HG03108 (cell line): ENCODE measurements around the gene DDAH2.

ENCODE experiments used
- ATAC-seq: cut with Tn5 transposase; IDR thresholded peaks from one replicate; pipeline ENCODE4 v1.9.1; 2021; ENCODE audit warnings: moderate library complexity; ENCODE audit not compliant: unreplicated experiment

DDAH2 gene

GRCh38 chr6:31761343-31761742, 32.2 kb upstream of the DDAH2 start:
- no peak for ATAC-seq

GRCh38 chr6:31760790-31761189, 31.7 kb upstream of the DDAH2 start:
- no peak for ATAC-seq

GRCh38 chr6:31758281-31758680, 29.2 kb upstream of the DDAH2 start:
- no peak for ATAC-seq

GRCh38 chr6:31752739-31753319, 23.7 kb upstream of the DDAH2 start:
- ATAC-seq: no peak

GRCh38 chr6:31750411-31751022, 21.4 kb upstream of the DDAH2 start:
- no peak for ATAC-seq

- no peak for ATAC-seq
Measured at GRCh38 chr6:31749301-31750036, 20.4 kb upstream of the DDAH2 start.

GRCh38 chr6:31744422-31744821, 15.3 kb upstream of the DDAH2 start:
- ATAC-seq: no peak

- no peak for ATAC-seq
Measured at GRCh38 chr6:31742894-31743293, 13.8 kb upstream of the DDAH2 start.

- no peak for ATAC-seq
Measured at GRCh38 chr6:31741815-31742214, 12.7 kb upstream of the DDAH2 start.

GRCh38 chr6:31740397-31741223, 11.5 kb upstream of the DDAH2 start:
- no peak for ATAC-seq

GRCh38 chr6:31739639-31740396, 10.7 kb upstream of the DDAH2 start, which contains the start of gene MSH5:
Gene MSH5 (plus strand): TSS chr6:31740005. CDS start chr6:31740467, 462 bp downstream.
- peak; percentile 57 for ATAC-seq

GRCh38 chr6:31737991-31738979, 9.2 kb upstream of the DDAH2 start:
- no peak for ATAC-seq

- ATAC-seq: no peak
Measured at GRCh38 chr6:31737315-31737990, 8.4 kb upstream of the DDAH2 start.

- ATAC-seq: no peak
Measured at GRCh38 chr6:31736768-31737314, 7.7 kb upstream of the DDAH2 start.

GRCh38 chr6:31736021-31736767, 7.1 kb upstream of the DDAH2 start, which contains the start of gene CLIC1:
Gene CLIC1 (minus strand): TSS chr6:31736530. CDS start chr6:31736300, 230 bp downstream.
- peak; percentile 18 for ATAC-seq

GRCh38 chr6:31734821-31735406, 5.8 kb upstream of the DDAH2 start:
- ATAC-seq: no peak

GRCh38 chr6:31734247-31734820, 5.2 kb upstream of the DDAH2 start:
- ATAC-seq: no peak
